ENCODE measurements around the gene BUB1. TPM values are rescaled to one million over a fixed set of nuclear protein-coding genes. Genes with fewer than 3 reads are reported as not detected.

BUB1 gene
- total and polyA plus RNA-seq, 9 of the 15 experiments (the other 6 are each of a cell fraction or from before 2014, with no cell fraction given), result 73.4 to 247 (median 118) TPM

DNA sequence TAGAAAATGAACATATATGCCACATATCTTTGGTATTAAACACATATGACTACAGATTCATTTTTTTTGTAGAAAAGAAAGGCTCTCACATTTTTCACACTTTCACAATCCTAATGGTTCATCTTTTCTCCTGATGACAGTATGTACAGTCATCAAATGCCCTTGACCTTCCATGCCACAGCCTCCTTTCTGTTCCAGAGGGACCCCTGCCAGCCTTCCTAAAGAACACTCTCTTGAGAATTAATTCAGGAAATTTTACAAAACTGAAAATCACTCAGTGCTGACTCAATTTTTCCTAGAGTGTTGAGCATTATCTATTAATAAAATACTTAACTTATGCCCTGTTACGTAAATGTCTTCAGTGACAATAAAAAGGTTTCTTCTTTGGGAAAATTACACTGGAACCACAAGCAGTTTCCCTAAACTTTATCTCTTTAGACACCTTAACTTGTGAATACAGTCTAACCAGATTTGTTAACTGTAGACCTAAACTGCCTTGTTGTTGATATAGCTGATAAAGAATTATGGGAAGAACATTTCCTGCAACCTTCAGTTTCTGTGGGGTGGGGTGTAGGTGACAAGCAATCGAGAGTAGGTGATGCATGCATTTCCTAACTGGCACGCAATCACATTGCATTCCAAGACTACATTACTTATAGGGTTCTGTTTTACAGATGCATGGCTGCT lies 39.2 kb upstream of the BUB1 start:
- 7% methylated on average over 3 of the region's 3 CpGs for WGBS (ENCODE audit: insufficient coverage, low coverage, missing lambda C conversion rate)
- H3K36me3 ChIP-seq (ENCODE audit: control insufficient read depth, insufficient read depth, low read length), result no peaks in the 10 kb centered on the region
- peaks cover 10 to 17% of the 10 kb centered on the region in 2 experiments for H3K27me3 ChIP-seq (ENCODE audit: control insufficient read depth in 2 of 2, insufficient read depth in 2 of 2, low read length in 2 of 2)
- DNase-seq (ENCODE audit: extremely low read depth in 1 of 4, low spot score in 3 of 4), result no peak
- in situ Hi-C loops (cut with MboI), result no loop called here
- H4K20me1 ChIP-seq (replicated peaks; ENCODE audit: control insufficient read depth, insufficient read depth, low read length), result no peaks in the 10 kb centered on the region
- BruUV-seq (replicated peaks), result no TSS peak
- H3K9ac ChIP-seq (ENCODE audit: insufficient read depth in 1 of 2, low read depth in 2 of 2, low read length in 2 of 2), result no peak overlapping the region
- no peak overlapping the region for H3K4me3 ChIP-seq
- peaks cover 0 to 4% of the 10 kb centered on the region in 2 experiments; a peak in 2 of 5 replicates for H3K4me1 ChIP-seq (replicated peaks in 1 of 2; ENCODE audit: control insufficient read depth in 2 of 2, insufficient read depth in 2 of 2, low read length in 2 of 2)
- intact Hi-C loops (cut with micrococcal nuclease), result no loop called here
- CTCF ChIA-PET (ENCODE audit: low intra/inter-chr PET ratio), result no interaction called here
- H3K9me3 ChIP-seq (replicated peaks; ENCODE audit: control insufficient read depth, insufficient read depth, low read depth, low read length), result no peaks in the 10 kb centered on the region
- H2AFZ ChIP-seq (ENCODE audit: low read depth, low read length), result no peak overlapping the region
- FAIRE-seq, result peak; percentile 52
- ATAC-seq, result no peak
- POLR2A ChIA-PET, result no interaction called here
- no peaks in the 10 kb centered on the region for H3K79me2 ChIP-seq (ENCODE audit: control insufficient read depth, insufficient read depth, low read length)
- H3K27ac ChIP-seq (ENCODE audit: extremely low read depth, low read depth, low read length), result no peak overlapping the region
- no peak overlapping the region for H3K4me2 ChIP-seq (ENCODE audit: insufficient read depth, low read length)
- no peaks in the 10 kb centered on the region for H3K9me1 ChIP-seq (ENCODE audit: control insufficient read depth, insufficient read depth, low read length)
- TF ChIP-seq ARID1B (IDR thresholded peaks at IDR 0.05), result 0 out of 2 replicates have a peak, but pooled peaks have one; percentile 18
- 0 out of 2 replicates have a peak, but pooled peaks have one; percentile 30 for TF ChIP-seq MTA2 (IDR thresholded peaks at IDR 0.05; ENCODE audit: low read depth)
- TF ChIP-seq RBM17 (IDR thresholded peaks at IDR 0.05; ENCODE audit: borderline replicate concordance, low read depth, low read length), result no peak
- peak; percentile 56 for TF ChIP-seq FOSL1 (tag; conservative IDR thresholded peaks at IDR 0.05)
- TF ChIP-seq HDAC1 (IDR thresholded peaks at IDR 0.05), result 0 out of 4 replicates have a peak, but pooled peaks of 1 of the 2 experiments have one; percentile 14
- 0 out of 2 replicates have a peak, but pooled peaks have one; percentile 6 for TF ChIP-seq TCF3 (CRISPR knock-in tag; IDR thresholded peaks at IDR 0.05)
- no peak for TF ChIP-seq RAD51 (IDR thresholded peaks at IDR 0.05; ENCODE audit: borderline replicate concordance, low read depth)
- peak; percentile 53 for TF ChIP-seq CBFA2T3 (IDR thresholded peaks at IDR 0.05)
- TF ChIP-seq ZNF766 (CRISPR knock-in tag; conservative IDR thresholded peaks at IDR 0.05), result 0 out of 2 replicates have a peak, but pooled peaks have one; percentile 49
- TF ChIP-seq, protein P1, sequence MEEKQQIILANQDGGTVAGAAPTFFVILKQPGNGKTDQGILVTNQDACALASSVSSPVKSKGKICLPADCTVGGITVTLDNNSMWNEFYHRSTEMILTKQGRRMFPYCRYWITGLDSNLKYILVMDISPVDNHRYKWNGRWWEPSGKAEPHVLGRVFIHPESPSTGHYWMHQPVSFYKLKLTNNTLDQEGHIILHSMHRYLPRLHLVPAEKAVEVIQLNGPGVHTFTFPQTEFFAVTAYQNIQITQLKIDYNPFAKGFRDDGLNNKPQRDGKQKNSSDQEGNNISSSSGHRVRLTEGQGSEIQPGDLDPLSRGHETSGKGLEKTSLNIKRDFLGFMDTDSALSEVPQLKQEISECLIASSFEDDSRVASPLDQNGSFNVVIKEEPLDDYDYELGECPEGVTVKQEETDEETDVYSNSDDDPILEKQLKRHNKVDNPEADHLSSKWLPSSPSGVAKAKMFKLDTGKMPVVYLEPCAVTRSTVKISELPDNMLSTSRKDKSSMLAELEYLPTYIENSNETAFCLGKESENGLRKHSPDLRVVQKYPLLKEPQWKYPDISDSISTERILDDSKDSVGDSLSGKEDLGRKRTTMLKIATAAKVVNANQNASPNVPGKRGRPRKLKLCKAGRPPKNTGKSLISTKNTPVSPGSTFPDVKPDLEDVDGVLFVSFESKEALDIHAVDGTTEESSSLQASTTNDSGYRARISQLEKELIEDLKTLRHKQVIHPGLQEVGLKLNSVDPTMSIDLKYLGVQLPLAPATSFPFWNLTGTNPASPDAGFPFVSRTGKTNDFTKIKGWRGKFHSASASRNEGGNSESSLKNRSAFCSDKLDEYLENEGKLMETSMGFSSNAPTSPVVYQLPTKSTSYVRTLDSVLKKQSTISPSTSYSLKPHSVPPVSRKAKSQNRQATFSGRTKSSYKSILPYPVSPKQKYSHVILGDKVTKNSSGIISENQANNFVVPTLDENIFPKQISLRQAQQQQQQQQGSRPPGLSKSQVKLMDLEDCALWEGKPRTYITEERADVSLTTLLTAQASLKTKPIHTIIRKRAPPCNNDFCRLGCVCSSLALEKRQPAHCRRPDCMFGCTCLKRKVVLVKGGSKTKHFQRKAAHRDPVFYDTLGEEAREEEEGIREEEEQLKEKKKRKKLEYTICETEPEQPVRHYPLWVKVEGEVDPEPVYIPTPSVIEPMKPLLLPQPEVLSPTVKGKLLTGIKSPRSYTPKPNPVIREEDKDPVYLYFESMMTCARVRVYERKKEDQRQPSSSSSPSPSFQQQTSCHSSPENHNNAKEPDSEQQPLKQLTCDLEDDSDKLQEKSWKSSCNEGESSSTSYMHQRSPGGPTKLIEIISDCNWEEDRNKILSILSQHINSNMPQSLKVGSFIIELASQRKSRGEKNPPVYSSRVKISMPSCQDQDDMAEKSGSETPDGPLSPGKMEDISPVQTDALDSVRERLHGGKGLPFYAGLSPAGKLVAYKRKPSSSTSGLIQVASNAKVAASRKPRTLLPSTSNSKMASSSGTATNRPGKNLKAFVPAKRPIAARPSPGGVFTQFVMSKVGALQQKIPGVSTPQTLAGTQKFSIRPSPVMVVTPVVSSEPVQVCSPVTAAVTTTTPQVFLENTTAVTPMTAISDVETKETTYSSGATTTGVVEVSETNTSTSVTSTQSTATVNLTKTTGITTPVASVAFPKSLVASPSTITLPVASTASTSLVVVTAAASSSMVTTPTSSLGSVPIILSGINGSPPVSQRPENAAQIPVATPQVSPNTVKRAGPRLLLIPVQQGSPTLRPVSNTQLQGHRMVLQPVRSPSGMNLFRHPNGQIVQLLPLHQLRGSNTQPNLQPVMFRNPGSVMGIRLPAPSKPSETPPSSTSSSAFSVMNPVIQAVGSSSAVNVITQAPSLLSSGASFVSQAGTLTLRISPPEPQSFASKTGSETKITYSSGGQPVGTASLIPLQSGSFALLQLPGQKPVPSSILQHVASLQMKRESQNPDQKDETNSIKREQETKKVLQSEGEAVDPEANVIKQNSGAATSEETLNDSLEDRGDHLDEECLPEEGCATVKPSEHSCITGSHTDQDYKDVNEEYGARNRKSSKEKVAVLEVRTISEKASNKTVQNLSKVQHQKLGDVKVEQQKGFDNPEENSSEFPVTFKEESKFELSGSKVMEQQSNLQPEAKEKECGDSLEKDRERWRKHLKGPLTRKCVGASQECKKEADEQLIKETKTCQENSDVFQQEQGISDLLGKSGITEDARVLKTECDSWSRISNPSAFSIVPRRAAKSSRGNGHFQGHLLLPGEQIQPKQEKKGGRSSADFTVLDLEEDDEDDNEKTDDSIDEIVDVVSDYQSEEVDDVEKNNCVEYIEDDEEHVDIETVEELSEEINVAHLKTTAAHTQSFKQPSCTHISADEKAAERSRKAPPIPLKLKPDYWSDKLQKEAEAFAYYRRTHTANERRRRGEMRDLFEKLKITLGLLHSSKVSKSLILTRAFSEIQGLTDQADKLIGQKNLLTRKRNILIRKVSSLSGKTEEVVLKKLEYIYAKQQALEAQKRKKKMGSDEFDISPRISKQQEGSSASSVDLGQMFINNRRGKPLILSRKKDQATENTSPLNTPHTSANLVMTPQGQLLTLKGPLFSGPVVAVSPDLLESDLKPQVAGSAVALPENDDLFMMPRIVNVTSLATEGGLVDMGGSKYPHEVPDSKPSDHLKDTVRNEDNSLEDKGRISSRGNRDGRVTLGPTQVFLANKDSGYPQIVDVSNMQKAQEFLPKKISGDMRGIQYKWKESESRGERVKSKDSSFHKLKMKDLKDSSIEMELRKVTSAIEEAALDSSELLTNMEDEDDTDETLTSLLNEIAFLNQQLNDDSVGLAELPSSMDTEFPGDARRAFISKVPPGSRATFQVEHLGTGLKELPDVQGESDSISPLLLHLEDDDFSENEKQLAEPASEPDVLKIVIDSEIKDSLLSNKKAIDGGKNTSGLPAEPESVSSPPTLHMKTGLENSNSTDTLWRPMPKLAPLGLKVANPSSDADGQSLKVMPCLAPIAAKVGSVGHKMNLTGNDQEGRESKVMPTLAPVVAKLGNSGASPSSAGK (IDR thresholded peaks at IDR 0.05), result no peak

All from K562 (cell line).